Hepatic stellate cell (primary cell): Measurements from ENCODE around the gene GRAMD2B.
"Not testable (repeated sequence)": the region's sequence is repeated elsewhere in the genome, so short reads cannot be mapped to it uniquely, and the experiment has no call there.

Experiments used
- DNase-seq: peaks from one replicate; pipeline ENCODE4 v3.0.0; 2011; ENCODE audit warnings: low spot score

GRAMD2B gene

GRCh38 chr5:126413856-126414255 lies 9.4 kb upstream of the GRAMD2B start:
- no peak for DNase-seq

- peak; percentile 22 for DNase-seq
Observed at GRCh38 chr5:126414874-126415502, 8.2 kb upstream of the GRAMD2B start.

- no peak for DNase-seq
Observed at GRCh38 chr5:126415789-126416188, 7.4 kb upstream of the GRAMD2B start.

- peak; percentile 12 for DNase-seq
Observed at GRCh38 chr5:126416266-126416925, 6.8 kb upstream of the GRAMD2B start.

GRCh38 chr5:126417178-126417577 lies 6.0 kb upstream of the GRAMD2B start:
- DNase-seq, result no peak

GRCh38 chr5:126419102-126419501 lies 4.1 kb upstream of the GRAMD2B start:
- no peak for DNase-seq

- DNase-seq, result no peak
Observed at GRCh38 chr5:126428421-126428820, 5.2 kb downstream of the GRAMD2B start.

GRCh38 chr5:126430631-126431030 lies 7.4 kb downstream of the GRAMD2B start:
- no peak for DNase-seq

GRCh38 chr5:126433701-126434100 lies 10.5 kb downstream of the GRAMD2B start:
- no peak for DNase-seq

GRCh38 chr5:126435261-126435660 lies 12.1 kb downstream of the GRAMD2B start:
- DNase-seq, result no peak

GRCh38 chr5:126435714-126436113 lies 12.5 kb downstream of the GRAMD2B start:
- no peak for DNase-seq

GRCh38 chr5:126437721-126438120 lies 14.5 kb downstream of the GRAMD2B start:
- no peak for DNase-seq

- DNase-seq, result no peak
Observed at GRCh38 chr5:126438267-126438666, 15.1 kb downstream of the GRAMD2B start.

- no peak for DNase-seq
Observed at GRCh38 chr5:126438868-126439267, 15.7 kb downstream of the GRAMD2B start.

GRCh38 chr5:126439724-126440123 lies 16.5 kb downstream of the GRAMD2B start:
- DNase-seq, result not testable (repeated sequence)

- DNase-seq, result no peak
Observed at GRCh38 chr5:126441230-126441629, 18.0 kb downstream of the GRAMD2B start.

- DNase-seq, result no peak
Observed at GRCh38 chr5:126443374-126443851, 20.2 kb downstream of the GRAMD2B start.

GRCh38 chr5:126444137-126444536 lies 20.9 kb downstream of the GRAMD2B start:
- no peak for DNase-seq

- no peak for DNase-seq
Observed at GRCh38 chr5:126445502-126446174, 22.4 kb downstream of the GRAMD2B start.

GRCh38 chr5:126446498-126447224 lies 23.5 kb downstream of the GRAMD2B start:
- DNase-seq, result peak; percentile 63

GRCh38 chr5:126448720-126449119 lies 25.5 kb downstream of the GRAMD2B start:
- no peak for DNase-seq

GRCh38 chr5:126449751-126450271 lies 26.6 kb downstream of the GRAMD2B start:
- DNase-seq, result peak; percentile 45
